Ishikawa (cell line): Measurements from ENCODE around the gene SLCO1A2.

Experiments
- CEBPB ChIP-seq: IDR thresholded peaks from 2 replicates; pipeline ENCODE4 v1.6.1; 2012
- CREB1 ChIP-seq: IDR thresholded peaks from 2 replicates; pipeline ENCODE4 v1.6.1; 2012; ENCODE audit warnings: low read depth
- EGR1 ChIP-seq: IDR thresholded peaks from 2 replicates; pipeline ENCODE4 v1.6.1; 2012
- EP300 ChIP-seq: IDR thresholded peaks from 2 replicates; pipeline ENCODE4 v1.6.1; 2012; ENCODE audit warnings: borderline replicate concordance
- FOXM1 ChIP-seq: IDR thresholded peaks from 2 replicates; pipeline ENCODE4 v1.6.1; 2012; ENCODE audit warnings: low read depth, borderline replicate concordance
- NFIC ChIP-seq: IDR thresholded peaks from 2 replicates; pipeline ENCODE4 v1.6.1; 2012
- RAD21 ChIP-seq: IDR thresholded peaks from 2 replicates; pipeline ENCODE4 v1.6.1; 2012; ENCODE audit warnings: low read depth
- REST ChIP-seq: IDR thresholded peaks from 2 replicates; pipeline ENCODE4 v1.6.1; 2012; ENCODE audit warnings: low read depth, mild to moderate bottlenecking
- TAF1 ChIP-seq: IDR thresholded peaks from 2 replicates; pipeline ENCODE4 v1.6.1; 2012; ENCODE audit warnings: low read depth, mild to moderate bottlenecking
- TCF12 ChIP-seq: IDR thresholded peaks from 2 replicates; pipeline ENCODE4 v1.6.1; 2012; ENCODE audit warnings: low read depth
- TEAD4 ChIP-seq: IDR thresholded peaks from 2 replicates; pipeline ENCODE4 v1.6.1; 2012
- USF1 ChIP-seq: IDR thresholded peaks from 2 replicates; pipeline ENCODE4 v1.6.1; 2012
- YY1 ChIP-seq: IDR thresholded peaks from 2 replicates; pipeline ENCODE4 v1.6.1; 2012; ENCODE audit warnings: low read depth
- ZBTB7A ChIP-seq: IDR thresholded peaks from 2 replicates; pipeline ENCODE4 v1.6.1; 2012; ENCODE audit warnings: low read depth
- TF ChIP-seq, protein P1 (sequence below): IDR thresholded peaks from 2 replicates; pipeline ENCODE4 v1.6.1; 2012

Gene SLCO1A2

DNA sequence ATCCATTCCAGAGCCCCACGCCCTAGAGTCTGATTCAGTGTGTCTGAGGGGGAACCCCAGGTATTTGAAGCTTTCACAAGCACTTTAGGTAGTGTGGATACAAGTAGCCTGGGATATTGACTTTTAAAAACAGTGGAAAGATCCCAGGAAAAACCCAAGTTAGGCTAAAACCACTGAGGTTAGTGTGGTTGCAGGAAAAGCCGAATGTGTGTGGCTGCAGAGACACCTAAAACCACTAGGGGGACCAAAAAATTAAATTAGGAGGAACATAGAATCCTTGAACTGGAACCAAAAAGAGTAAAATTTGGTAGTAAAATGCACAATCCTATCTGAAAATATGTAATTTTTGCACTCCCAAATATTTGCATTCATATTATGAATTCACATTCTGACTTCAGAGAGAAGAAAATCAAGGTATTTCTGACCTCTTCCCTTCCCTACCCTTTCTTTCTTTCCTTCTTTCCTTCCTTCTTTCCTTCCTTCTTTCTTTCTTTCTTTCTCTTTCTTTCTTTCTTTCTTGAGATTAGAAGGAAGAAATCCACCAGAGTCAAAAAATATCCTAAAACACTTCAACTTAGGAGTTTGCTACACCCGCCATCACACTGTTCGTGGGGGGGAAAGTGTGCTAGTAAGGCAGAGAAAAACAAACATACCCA lies 37.8 kb downstream of the SLCO1A2 start:
- TF ChIP-seq TCF12 (no peak), YY1 (no peak), TAF1 (no peak), CREB1 (no peak), RAD21 (peak; percentile 44), USF1 (no peak), REST (no peak)

- no peak for TF ChIP-seq ZBTB7A
- TF ChIP-seq CEBPB, result no peak
- TF ChIP-seq, protein P1, sequence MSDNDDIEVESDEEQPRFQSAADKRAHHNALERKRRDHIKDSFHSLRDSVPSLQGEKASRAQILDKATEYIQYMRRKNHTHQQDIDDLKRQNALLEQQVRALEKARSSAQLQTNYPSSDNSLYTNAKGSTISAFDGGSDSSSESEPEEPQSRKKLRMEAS, result no peak
- TF ChIP-seq YY1, result no peak
- TF ChIP-seq TCF12, result no peak
- no peak for TF ChIP-seq CREB1
- TF ChIP-seq REST, result no peak
- TF ChIP-seq FOXM1, result no peak
Observed at GRCh38 chr12:21296348-21296747, 38.4 kb downstream of the SLCO1A2 start.

GRCh38 chr12:21294176-21294575 lies 40.5 kb downstream of the SLCO1A2 start:
- no peak for TF ChIP-seq CEBPB
- TF ChIP-seq, protein P1, result no peak
- no peak for TF ChIP-seq TEAD4
- no peak for TF ChIP-seq YY1
- no peak for TF ChIP-seq NFIC
- no peak for TF ChIP-seq REST
- no peak for TF ChIP-seq TCF12
- TF ChIP-seq FOXM1, result no peak
- TF ChIP-seq TAF1, result no peak
- TF ChIP-seq USF1, result no peak
- TF ChIP-seq EGR1, result no peak
- TF ChIP-seq CREB1, result no peak
- no peak for TF ChIP-seq ZBTB7A
- no peak for TF ChIP-seq EP300
- TF ChIP-seq RAD21, result no peak

- no peak for TF ChIP-seq ZBTB7A
- TF ChIP-seq FOXM1, result no peak
- TF ChIP-seq YY1, result no peak
- TF ChIP-seq TCF12, result no peak
- TF ChIP-seq CREB1, result no peak
- no peak for TF ChIP-seq REST
- no peak for TF ChIP-seq RAD21
- TF ChIP-seq CEBPB, result no peak
- TF ChIP-seq TAF1, result no peak
- TF ChIP-seq NFIC, result no peak
Observed at GRCh38 chr12:21292111-21292510, 42.6 kb downstream of the SLCO1A2 start.
